K562 (cell line): ENCODE data around the gene TMPRSS5. TPM values are rescaled to one million over a fixed set of nuclear protein-coding genes. Genes with fewer than 3 reads are reported as not detected.

Source experiments
- ATAC-seq: fragments of 200-7000 bp; cut with Tn5 transposase; 3 replicates; pipeline ENCODE4 v1.9.1; 2020; ENCODE audit warnings: moderate library complexity
- BruUV-seq: library from RNA; stranded (reverse); fragments of 400-500 nt; replicated peaks from 2 replicates; lab custom pipeline; 2021; lab: Mats Ljungman, UMichigan
- CTCF ChIA-PET: fragments of 300-600 bp; formaldehyde crosslinking; extraction: SDS; loops from one replicate; lab custom pipeline; 2021; ENCODE audit warnings: low intra/inter-chr PET ratio; lab: Yijun Ruan, JAX
- POLR2A ChIA-PET: fragments of 300-600, 350-650 bp; sonication (Branson Sonifier 250); formaldehyde crosslinking; extraction: SDS; loops from one replicate; lab custom pipeline; 2021; ENCODE audit warnings: antibody characterized with exemption, inconsistent platforms; lab: Yijun Ruan, JAX
- DNase-seq, 4 experiments: peaks; one replicate each; pipeline versions ENCODE4 v3.0.0 to v3.0.0-alpha.2; 2011 to 2018; ENCODE audit warnings: low spot score in 3 of 4, mixed read lengths in 3 of 4; ENCODE audit errors: extremely low read depth in 1 of 4
- FAIRE-seq: peaks from 2 replicates; lab custom pipeline; 2011; peaks lifted over from hg19 to GRCh38; lab: Jason Lieb, UNC
- H2AFZ ChIP-seq: 2 replicates; pipeline ENCODE4 v1.6.0; 2011; ENCODE audit warnings: low read depth, low read length, control low read depth, inconsistent platforms
- H3K27ac ChIP-seq: fragments of 200-600 bp; 3 replicates; pipeline ENCODE4 v1.8.0; 2011; ENCODE audit warnings: low read depth, mild to moderate bottlenecking, control low read depth, inconsistent platforms, low read length, moderate library complexity, mixed read lengths; ENCODE audit errors: extremely low read depth
- H3K27me3 ChIP-seq, 2 experiments: fragments of 300-600 bp in 1 of 2; 2 replicates in 1 of 2; 3 replicates in 1 of 2; pipeline versions ENCODE4 v1.6.0 to v1.8.0; 2011; ENCODE audit warnings: inconsistent platforms in 2 of 2, low read length in 2 of 2, mild to moderate bottlenecking in 1 of 2, mixed read lengths in 1 of 2, moderate library complexity in 1 of 2; ENCODE audit not compliant: control insufficient read depth in 2 of 2, insufficient read depth in 2 of 2
- H3K36me3 ChIP-seq: fragments of 300-600 bp; 3 replicates; pipeline ENCODE4 v1.8.0; 2011; ENCODE audit warnings: mild to moderate bottlenecking, low read length, inconsistent platforms; ENCODE audit not compliant: control insufficient read depth, insufficient read depth
- H3K4me1 ChIP-seq, 2 experiments: fragments of 200-600 bp in 1 of 2; replicated peaks in 1 of 2; 2 replicates in 1 of 2; 3 replicates in 1 of 2; pipeline versions ENCODE4 v1.5.1 to v1.8.0; 2011; ENCODE audit warnings: inconsistent platforms in 2 of 2, low read length in 2 of 2, mild to moderate bottlenecking in 1 of 2, mixed read lengths in 1 of 2, moderate library complexity in 1 of 2; ENCODE audit not compliant: control insufficient read depth in 2 of 2, insufficient read depth in 2 of 2
- H3K4me2 ChIP-seq: 2 replicates; pipeline ENCODE4 v1.6.1; 2011; ENCODE audit warnings: low read length, control low read depth, inconsistent platforms, mixed read lengths; ENCODE audit not compliant: insufficient read depth
- H3K4me3 ChIP-seq: fragments of 200-600 bp; sonication (generic), shearing (Covaris generic); 2 replicates; pipeline ENCODE4 v1.5.1; 2016; ENCODE audit warnings: control low read depth, inconsistent platforms
- H3K79me2 ChIP-seq: fragments of 200-600 bp; 3 replicates; pipeline ENCODE4 v1.8.0; 2011; ENCODE audit warnings: low read length, inconsistent platforms; ENCODE audit not compliant: control insufficient read depth, insufficient read depth
- H3K9ac ChIP-seq, 2 experiments: 2 replicates each; pipeline versions ENCODE4 v1.6.0 to v1.6.1; 2011; ENCODE audit warnings: low read depth in 2 of 2, low read length in 2 of 2, control low read depth in 1 of 2, inconsistent platforms in 1 of 2, mild to moderate bottlenecking in 1 of 2, mixed read lengths in 1 of 2; ENCODE audit not compliant: insufficient read depth in 1 of 2
- H3K9me1 ChIP-seq: one replicate; pipeline ENCODE4 v1.6.0; 2011; ENCODE audit warnings: inconsistent platforms, mild to moderate bottlenecking, low read length, moderate library complexity; ENCODE audit not compliant: control insufficient read depth, insufficient read depth
- H3K9me3 ChIP-seq: replicated peaks from 2 replicates; pipeline ENCODE4 v1.5.1; 2011; ENCODE audit warnings: low read depth, low read length, inconsistent platforms; ENCODE audit not compliant: control insufficient read depth, insufficient read depth
- H4K20me1 ChIP-seq: replicated peaks from 2 replicates; pipeline ENCODE4 v1.6.1; 2011; ENCODE audit warnings: low read length, inconsistent platforms, mixed read lengths; ENCODE audit not compliant: control insufficient read depth, insufficient read depth
- CTCF ChIP-seq, 3 experiments: IDR thresholded peaks in 2 of 3; conservative IDR thresholded peaks in 1 of 3; 2 replicates each; pipeline ENCODE4 v1.5.1; 2011 to 2012; ENCODE audit warnings: low read length in 3 of 3, mild to moderate bottlenecking in 3 of 3, control low read depth in 2 of 3, improper control_type of control experiment in 1 of 3, inconsistent platforms in 1 of 3, low read depth in 1 of 3, mixed read lengths in 1 of 3, moderate library complexity in 1 of 3; ENCODE audit not compliant: insufficient read depth in 2 of 3
- FOS ChIP-seq: IDR thresholded peaks from 3 replicates; pipeline ENCODE4 v1.6.1; 2011; ENCODE audit not compliant: insufficient read length; ENCODE audit errors: extremely low read depth
- RAD21 ChIP-seq, 2 experiments: fragments of 250-450 bp in 1 of 2; fragments of 450-650 bp in 1 of 2; sonication (Bioruptor Pico) in 1 of 2; formaldehyde crosslinking in 1 of 2; IDR thresholded peaks in 1 of 2; conservative IDR thresholded peaks in 1 of 2; 2 replicates each; pipeline versions ENCODE4 v1.4.0 to v1.8.0; 2020 to 2022; ENCODE audit warnings: mild to moderate bottlenecking in 2 of 2, moderate library complexity in 1 of 2
- WGBS: fragments of 100-300 bp; shearing (Covaris generic); methylation state at CpG from one replicate; pipeline ENCODE4 v1.1.6; 2016; ENCODE audit warnings: low coverage, mixed read lengths; ENCODE audit not compliant: insufficient coverage; ENCODE audit errors: missing lambda C conversion rate; 5-methylcytosine and 5-hydroxymethylcytosine counted together
- in situ Hi-C: fragments of 300-500 bp; cut with MboI; formaldehyde crosslinking; loops from 4 replicates; pipeline ENCODE4 v1.15.0; 2018; ENCODE audit warnings: inconsistent platforms, mixed read lengths
- intact Hi-C: fragments of 100-400 bp; cut with micrococcal nuclease; formaldehyde crosslinking; loops from 2 replicates; pipeline ENCODE4 v1.14.2; 2022
- polyA plus RNA-seq, 8 experiments: library from polyadenylated mRNA; depleted of rRNA in 4 of 8; stranded (reverse) in 5 of 8; unstranded in 3 of 8; fragments of >200 nt; fragmentation: Nextera tagmentation in 2 of 8; fragmentation: Illumina TruSeq in 1 of 8; extraction: Ambion mirVana in 2 of 8; extraction: Trizol in 1 of 8; gene quantifications; 2 replicates each; pipeline versions ENCODE4 v1.2.1 to v1.2.3, GENCODE V29; 2011 to 2014; ENCODE audit warnings: inconsistent platforms in 1 of 8, missing spikeins in 1 of 8
- total RNA-seq, 7 experiments: library from RNA; depleted of rRNA in 6 of 7; stranded (reverse); fragments of >200 nt in 6 of 7; fragmentation: Illumina TruSeq in 2 of 7; extraction: Trizol in 2 of 7; gene quantifications; 2 replicates each; pipeline versions ENCODE4 v1.2.1 to v1.2.3, GENCODE V29; 2011 to 2021; ENCODE audit warnings: low replicate concordance in 1 of 7
- TF ChIP-seq, protein P1 (sequence below), 2 experiments: fragments of 450-650 bp in 1 of 2; sonication (generic) in 1 of 2; formaldehyde crosslinking in 1 of 2; IDR thresholded peaks in 1 of 2; conservative IDR thresholded peaks in 1 of 2; 2 replicates each; pipeline versions ENCODE4 v1.6.1 to v1.8.1; 2016 to 2023; ENCODE audit warnings: mild to moderate bottlenecking in 2 of 2, moderate library complexity in 2 of 2, inconsistent platforms in 1 of 2, missing genetic modification reagents in 1 of 2

Gene TMPRSS5
- total and polyA plus RNA-seq, 9 of the 15 experiments (the other 6 are each of a cell fraction or from before 2014, with no cell fraction given), result 0.07 to 0.49 (median 0.17) TPM; not detected in 1

DNA sequence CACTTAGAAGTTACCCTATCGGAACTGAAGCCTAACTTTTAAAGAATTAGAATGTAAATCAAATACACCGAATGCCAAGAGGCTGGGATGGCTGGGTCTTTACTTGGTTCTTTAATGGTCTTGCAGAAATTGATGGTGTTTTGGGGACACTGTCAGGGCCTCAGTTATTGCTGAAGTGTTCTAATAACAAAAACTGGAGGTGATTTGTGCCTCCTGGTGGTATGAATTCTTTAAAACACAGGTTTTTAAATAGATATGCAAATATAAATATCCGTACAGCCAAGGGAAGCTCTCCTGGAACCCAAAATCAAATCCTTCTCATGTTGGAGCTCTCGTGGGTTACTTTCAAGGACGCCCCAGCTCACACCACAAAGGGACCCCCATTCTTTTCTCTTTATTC is 19.3 kb upstream of the TMPRSS5 start (continued):
- TF ChIP-seq, protein P1, sequence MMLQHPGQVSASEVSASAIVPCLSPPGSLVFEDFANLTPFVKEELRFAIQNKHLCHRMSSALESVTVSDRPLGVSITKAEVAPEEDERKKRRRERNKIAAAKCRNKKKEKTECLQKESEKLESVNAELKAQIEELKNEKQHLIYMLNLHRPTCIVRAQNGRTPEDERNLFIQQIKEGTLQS (IDR thresholded peaks at IDR 0.05), result no peak
- TF ChIP-seq, protein P1 (CRISPR knock-in tag; conservative IDR thresholded peaks at IDR 0.05), result no peak
- TF ChIP-seq, all 486 proteins: peak for 3

GRCh38 chr11:113724778-113725177 is 18.7 kb upstream of the TMPRSS5 start:
- ATAC-seq (peak; percentile 54), FAIRE-seq (no peak), DNase-seq (no peak)
- TF ChIP-seq RAD21 (CRISPR knock-in tag; conservative IDR thresholded peaks at IDR 0.05 in 1 of 2, IDR thresholded peaks at IDR 0.05 in 1 of 2) (peak in 1 of 2 experiments; percentile 41; a peak in 2 of 4 replicates), FOS (no peak), CTCF (IDR thresholded peaks at IDR 0.05 in 2 of 3, conservative IDR thresholded peaks at IDR 0.05 in 1 of 3; ENCODE audit: insufficient read depth in 2 of 3, low read depth in 1 of 3, low read length in 3 of 3) (0 out of 6 replicates have a peak, but pooled peaks of 1 of the 3 experiments have one; percentile 24)
- POLR2A ChIA-PET, result no interaction called here
- no TSS peak for BruUV-seq
- Histone ChIP-seq H3K9me3 (no peaks in the 10 kb centered on the region), H3K4me1 (peaks cover 7 to 19% of the 10 kb centered on the region in 2 experiments; a peak in 4 of 5 replicates), H3K4me2 (no peak overlapping the region), H3K79me2 (no peaks in the 10 kb centered on the region), H3K9ac (no peak overlapping the region), H4K20me1 (no peaks in the 10 kb centered on the region), H3K36me3 (no peaks in the 10 kb centered on the region; the same call in 2 of the 3 replicates), H3K9me1 (no peaks in the 10 kb centered on the region), H2AFZ (no peak overlapping the region), H3K27me3 (no peaks in the 10 kb centered on the region), H3K4me3 (no peak overlapping the region), H3K27ac (no peak overlapping the region)
- CTCF ChIA-PET, result interaction anchor here (2.2 kb wide), 1 partner anchor 419 kb away, joined by 7 read pairs; no protein-coding TSS in a partner anchor
- in situ Hi-C loops, result no loop called here
- intact Hi-C loops, result loop anchor here (1.0 kb wide), 1 partner anchor 137 kb away; no protein-coding TSS in a partner anchor
- 42% methylated on average over 3 of the region's 3 CpGs for WGBS
